ENCODE measurements around the gene B3GNT3. TPM values are rescaled to one million over a fixed set of nuclear protein-coding genes. Genes with fewer than 3 reads are reported as not detected.

Gene B3GNT3
- total RNA-seq, 1 experiment from 2014 or later, result not detected

DNA sequence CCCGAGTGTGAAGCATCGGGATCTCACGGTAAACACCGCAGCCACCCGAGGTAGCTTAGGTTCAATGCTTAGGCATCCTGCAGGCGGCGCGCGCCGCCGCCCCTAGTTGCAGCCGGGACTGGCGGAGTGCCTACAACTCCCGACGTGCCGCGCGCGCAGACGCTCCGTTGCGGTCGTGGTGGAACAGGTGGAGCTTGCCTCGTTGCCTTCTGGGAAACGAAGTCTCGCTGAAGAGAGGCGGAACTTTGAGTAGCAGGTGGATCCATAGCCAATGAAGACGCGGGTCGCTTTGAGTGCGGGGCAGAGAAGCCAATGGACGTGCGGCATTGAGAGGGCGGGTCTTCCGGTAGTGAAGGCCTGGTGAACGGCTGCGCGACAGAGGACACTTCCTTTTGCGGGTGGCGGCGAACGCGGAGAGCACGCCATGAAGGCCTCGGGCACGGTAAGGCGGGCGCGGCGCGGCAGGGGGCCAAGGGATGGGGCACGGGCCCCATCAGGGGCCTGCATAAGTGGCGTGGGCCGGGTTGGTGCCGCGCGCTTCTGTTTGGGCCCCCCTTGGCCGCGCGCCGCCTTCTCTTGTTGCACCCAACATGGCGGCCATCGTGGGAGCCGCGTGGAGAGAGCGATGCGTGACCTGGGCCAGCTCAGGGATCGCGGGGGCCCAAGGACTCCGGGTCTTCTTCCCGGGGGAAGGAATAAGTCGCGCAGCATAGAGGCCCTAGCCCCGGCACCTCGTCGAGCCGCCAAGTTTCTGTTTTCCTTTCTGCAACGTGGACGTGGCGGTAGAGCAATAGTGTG lies 64.8 kb downstream of the B3GNT3 start, which contains the start of gene RPL18A:
TSS of gene RPL18A (plus strand) at position 378 of the 798 bp plus-strand sequence. CDS start at position 425, 47 bp downstream.
- DNase-seq (ENCODE audit: low read depth), result peak; percentile 100

DNA sequence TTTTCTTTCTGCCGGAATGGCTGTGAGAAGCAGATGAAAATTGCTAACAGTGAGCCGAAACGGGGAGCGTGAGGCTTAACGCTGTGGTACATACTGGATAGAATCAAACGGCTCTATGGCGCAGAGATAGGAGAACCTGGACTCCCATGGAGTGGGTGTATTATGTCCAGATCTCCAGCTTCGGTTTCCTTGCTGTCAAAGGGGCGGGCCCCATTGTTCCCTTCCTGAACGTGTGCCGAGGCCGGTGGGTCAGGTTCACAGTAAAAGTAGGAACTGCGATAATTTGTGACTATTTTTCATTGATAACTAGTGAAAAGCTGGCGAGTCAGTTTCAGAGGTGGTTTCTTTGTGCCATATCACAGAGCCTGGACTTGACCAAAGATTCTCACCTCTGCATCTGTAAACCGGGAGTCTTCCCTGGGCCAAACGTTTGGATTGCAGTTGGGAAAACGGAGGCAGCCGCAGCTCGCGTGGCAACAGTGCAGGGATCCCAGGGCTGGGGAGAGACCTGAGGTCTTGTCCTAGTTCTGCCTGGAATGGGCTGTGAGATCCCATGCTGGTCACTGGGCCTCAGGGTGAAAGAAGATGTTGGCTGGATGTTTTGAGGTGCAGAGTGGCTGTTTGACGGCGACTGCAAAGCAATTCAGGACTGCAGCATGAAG lies 65.5 kb downstream of the B3GNT3 start:
- no peak for DNase-seq (ENCODE audit: low read depth)

DNA sequence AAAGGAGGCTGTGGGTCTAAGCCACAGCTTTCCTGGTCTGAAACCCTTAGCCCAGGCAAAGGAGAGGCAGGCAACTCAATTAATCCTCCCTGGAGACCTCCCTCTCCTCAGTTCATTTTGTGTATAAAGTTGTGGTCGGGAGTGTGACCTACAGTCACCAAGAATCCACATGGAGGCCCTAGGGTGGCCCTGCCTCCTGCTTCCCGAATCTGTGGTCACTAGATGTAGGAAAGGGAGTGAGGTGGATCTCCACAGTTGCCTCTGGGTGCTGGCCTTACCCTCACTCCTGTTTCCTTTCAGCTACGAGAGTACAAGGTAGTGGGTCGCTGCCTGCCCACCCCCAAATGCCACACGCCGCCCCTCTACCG lies 66.0 kb downstream of the B3GNT3 start:
- peak; percentile 22 for DNase-seq (ENCODE audit: low read depth)

DNA sequence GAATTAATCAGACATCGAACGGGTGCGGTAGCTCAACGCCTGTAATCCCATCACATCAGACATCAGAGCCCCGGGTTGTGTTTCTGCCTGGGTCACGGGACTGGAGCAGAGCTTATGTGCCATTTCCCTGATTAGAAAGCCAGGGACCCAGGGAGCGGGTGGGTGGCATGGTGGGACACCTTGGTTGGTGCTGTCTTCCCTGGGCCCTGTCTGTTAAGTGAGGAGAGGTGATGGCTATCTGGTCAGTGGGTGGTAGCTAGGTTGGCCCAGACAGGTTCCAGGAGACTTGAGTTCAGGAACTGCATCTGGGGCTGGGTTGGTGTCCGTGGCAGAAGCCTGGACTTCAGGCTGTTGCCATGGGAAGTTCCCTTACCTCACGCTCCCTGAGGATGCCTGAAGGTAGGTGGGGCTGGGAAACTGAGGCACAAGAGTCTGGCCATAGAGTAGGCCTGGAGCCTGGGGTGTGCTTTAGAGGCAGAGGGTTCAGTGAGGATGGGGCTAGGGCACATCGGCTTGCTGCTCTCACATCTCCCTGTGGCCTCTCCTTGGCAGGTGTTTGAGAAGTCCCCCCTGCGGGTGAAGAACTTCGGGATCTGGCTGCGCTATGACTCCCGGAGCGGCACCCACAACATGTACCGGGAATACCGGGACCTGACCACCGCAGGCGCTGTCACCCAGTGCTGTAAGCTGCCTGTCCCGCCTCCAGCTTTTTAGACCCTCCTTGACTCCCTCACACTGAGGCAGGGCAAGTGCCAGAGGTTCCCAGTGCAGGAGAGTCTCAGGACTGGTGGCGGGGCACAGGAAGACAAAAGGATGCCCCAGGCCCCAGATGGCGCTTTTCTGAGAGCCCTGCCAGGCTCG lies 66.8 kb downstream of the B3GNT3 start:
- DNase-seq (ENCODE audit: low read depth), result no peak

DNA sequence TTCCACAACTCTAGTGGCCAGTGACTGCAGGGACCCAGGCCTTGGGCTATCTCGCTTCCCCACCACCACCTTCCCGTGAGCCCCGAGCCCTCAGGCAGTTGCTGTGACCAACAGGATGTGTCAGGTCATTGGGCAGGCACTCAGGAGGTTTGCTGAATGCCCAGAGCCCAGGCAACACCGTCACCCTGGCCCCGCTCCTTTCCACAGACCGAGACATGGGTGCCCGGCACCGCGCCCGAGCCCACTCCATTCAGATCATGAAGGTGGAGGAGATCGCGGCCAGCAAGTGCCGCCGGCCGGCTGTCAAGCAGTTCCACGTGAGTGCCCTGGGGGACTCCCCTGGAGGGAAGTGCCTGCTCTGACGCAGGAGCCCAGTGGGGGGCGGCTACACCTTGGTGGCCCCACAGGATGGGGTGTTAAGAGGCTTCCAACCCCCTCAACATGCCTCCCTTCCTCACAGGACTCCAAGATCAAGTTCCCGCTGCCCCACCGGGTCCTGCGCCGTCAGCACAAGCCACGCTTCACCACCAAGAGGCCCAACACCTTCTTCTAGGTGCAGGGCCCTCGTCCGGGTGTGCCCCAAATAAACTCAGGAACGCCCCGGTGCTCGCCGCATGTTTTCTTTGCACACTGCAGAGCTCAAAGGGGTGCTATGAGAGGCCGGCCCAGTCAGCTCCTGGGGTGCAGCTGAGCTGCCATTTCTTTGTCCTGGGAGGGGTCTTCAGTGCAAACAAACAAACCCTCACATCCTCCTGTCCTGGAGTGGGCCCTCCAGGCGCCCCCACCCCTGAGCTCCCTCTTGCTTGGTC lies 68.0 kb downstream of the B3GNT3 start:
- DNase-seq (ENCODE audit: low read depth), result no peak

Other genes starting within 250 kb of the B3GNT3 start
- 79.3 and 86.9 TPM in 2 replicates for gene COLGALT1, start 239.5 kb upstream of the B3GNT3 start, total RNA-seq (2014; rRNA removed)
- not detected in 2 replicates for gene UNC13A, start 106.8 kb upstream of the B3GNT3 start, total RNA-seq (2014; rRNA removed)
- 16.6 and 20.5 TPM in 2 replicates for gene MAP1S, start 75.7 kb upstream of the B3GNT3 start, total RNA-seq (2014; rRNA removed)
- 0.06 and 0.80 TPM in 2 replicates for gene FCHO1, start 43.7 kb upstream of the B3GNT3 start, total RNA-seq (2014; rRNA removed)
- not detected in 2 replicates for gene INSL3, start 26.4 kb downstream of the B3GNT3 start, total RNA-seq (2014; rRNA removed)
- gene JAK3, start 52.8 kb downstream of the B3GNT3 start, total RNA-seq (2014; rRNA removed), result 0.45 TPM in 1 of 2 replicates, not detected in the other
- 953 and 1,102 TPM in 2 replicates for gene RPL18A, start 64.8 kb downstream of the B3GNT3 start, total RNA-seq (2014; rRNA removed)
- gene SLC5A5, start 76.8 kb downstream of the B3GNT3 start, total RNA-seq (2014; rRNA removed), result not detected in 2 replicates
- gene CCDC124, start 137.9 kb downstream of the B3GNT3 start, total RNA-seq (2014; rRNA removed), result 60.8 and 62.1 TPM in 2 replicates
- 0.06 TPM in 1 of 2 replicates, not detected in the other for gene KCNN1, start 172.0 kb downstream of the B3GNT3 start, total RNA-seq (2014; rRNA removed)
- 9.0 and 15.0 TPM in 2 replicates for gene ARRDC2, start 213.0 kb downstream of the B3GNT3 start, total RNA-seq (2014; rRNA removed)

Measured in LHCN-M2 (cell line).